Measurements from ENCODE around the gene SSR4.

DNA sequence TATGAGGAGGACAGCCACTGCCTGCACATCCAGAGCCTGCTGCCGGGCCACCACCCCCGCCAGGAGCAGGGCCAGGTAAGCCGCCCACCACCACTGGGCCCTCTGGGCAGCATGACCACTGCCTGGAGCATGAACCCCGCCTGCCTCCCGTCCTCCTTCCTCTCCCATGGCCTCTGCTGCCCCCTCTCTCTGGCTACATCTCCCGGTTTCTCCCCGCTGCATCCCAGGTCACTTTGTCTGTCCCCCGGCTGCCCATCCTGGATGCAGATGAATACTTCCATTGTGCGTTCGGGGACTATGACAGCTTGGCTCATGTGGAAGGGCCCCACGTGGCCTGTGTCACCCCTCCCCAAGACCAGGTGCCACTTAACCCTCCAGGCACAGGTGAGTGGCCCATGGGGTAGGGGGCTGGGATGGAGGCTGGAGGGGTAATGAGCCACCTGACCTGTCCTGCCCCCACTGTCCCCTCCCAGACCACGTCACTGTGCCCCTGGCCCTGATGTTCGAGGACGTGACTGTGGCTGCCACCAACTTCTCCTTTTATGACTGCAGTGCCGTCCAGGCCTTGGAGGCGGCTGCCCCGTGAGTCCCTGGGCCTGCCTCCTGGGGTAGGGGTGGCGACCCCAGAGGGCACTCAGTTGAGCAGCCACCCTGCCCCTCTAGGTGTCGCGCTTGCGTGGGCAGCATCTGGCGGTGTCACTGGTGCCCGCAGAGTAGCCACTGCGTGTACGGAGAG lies 24.4 kb upstream of the SSR4 start:
- TF ChIP-seq, protein P1, sequence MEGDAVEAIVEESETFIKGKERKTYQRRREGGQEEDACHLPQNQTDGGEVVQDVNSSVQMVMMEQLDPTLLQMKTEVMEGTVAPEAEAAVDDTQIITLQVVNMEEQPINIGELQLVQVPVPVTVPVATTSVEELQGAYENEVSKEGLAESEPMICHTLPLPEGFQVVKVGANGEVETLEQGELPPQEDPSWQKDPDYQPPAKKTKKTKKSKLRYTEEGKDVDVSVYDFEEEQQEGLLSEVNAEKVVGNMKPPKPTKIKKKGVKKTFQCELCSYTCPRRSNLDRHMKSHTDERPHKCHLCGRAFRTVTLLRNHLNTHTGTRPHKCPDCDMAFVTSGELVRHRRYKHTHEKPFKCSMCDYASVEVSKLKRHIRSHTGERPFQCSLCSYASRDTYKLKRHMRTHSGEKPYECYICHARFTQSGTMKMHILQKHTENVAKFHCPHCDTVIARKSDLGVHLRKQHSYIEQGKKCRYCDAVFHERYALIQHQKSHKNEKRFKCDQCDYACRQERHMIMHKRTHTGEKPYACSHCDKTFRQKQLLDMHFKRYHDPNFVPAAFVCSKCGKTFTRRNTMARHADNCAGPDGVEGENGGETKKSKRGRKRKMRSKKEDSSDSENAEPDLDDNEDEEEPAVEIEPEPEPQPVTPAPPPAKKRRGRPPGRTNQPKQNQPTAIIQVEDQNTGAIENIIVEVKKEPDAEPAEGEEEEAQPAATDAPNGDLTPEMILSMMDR (IDR thresholded peaks at IDR 0.05; ENCODE audit: low read depth, low read length, missing input control) = no peak
- TF ChIP-seq HNF4A (conservative IDR thresholded peaks at IDR 0.05) = no peak
- no peak for TF ChIP-seq GABPA (IDR thresholded peaks at IDR 0.05 in 1 of 2, conservative IDR thresholded peaks at IDR 0.05 in 1 of 2)
- no peak for TF ChIP-seq EGR1 (IDR thresholded peaks at IDR 0.05; ENCODE audit: low read depth in 2 of 2)

All from liver (tissue), 3 donors.